H1 (cell line): ENCODE data around the gene PHKA1. TPM values are rescaled to one million over a fixed set of nuclear protein-coding genes. Genes with fewer than 3 reads are reported as not detected.

Source experiments
- CHD2 ChIP-seq: IDR thresholded peaks from 2 replicates; pipeline ENCODE4 v1.6.1; 2012; ENCODE audit warnings: low read length, improper control_type of control experiment
- POLR2AphosphoS5 ChIP-seq: IDR thresholded peaks from 2 replicates; pipeline ENCODE4 v1.6.1; 2011; ENCODE audit warnings: low read depth, low read length
- TAF7 ChIP-seq: optimal IDR thresholded peaks from 2 replicates; pipeline ENCODE3; 2011; ENCODE audit warnings: low read depth, mild to moderate bottlenecking, inconsistent platforms, low read length, moderate library complexity, borderline replicate concordance
- polyA plus RNA-seq, 7 experiments: library from polyadenylated mRNA; depleted of rRNA in 3 of 7; stranded (reverse) in 5 of 7; unstranded in 2 of 7; fragments of >200 nt in 5 of 7; fragments of 200-250 nt in 2 of 7; gene quantifications; 1 replicate in 5 of 7; 2 replicates in 1 of 7; 4 replicates in 1 of 7; pipeline versions ENCODE4 v1.2.1 to v1.2.3, GENCODE V29; 2011 to 2013; ENCODE audit warnings: missing spikeins in 2 of 7, mixed read lengths in 2 of 7
- total RNA-seq: library from RNA; stranded (reverse); fragmentation: NEBNext Ultra II Directional; extraction: Animal tissue kit (Norgen Biotek cat#: 25700); gene quantifications from 2 replicates; pipeline ENCODE4 v1.2.1, GENCODE V29; 2021
- TF ChIP-seq, protein P1 (sequence below): fragments of 300-600 bp; sonication (generic); IDR thresholded peaks from 2 replicates; pipeline ENCODE4 v1.7.1; 2012; ENCODE audit warnings: low read length, moderate library complexity, mild to moderate bottlenecking, inconsistent platforms; ENCODE audit not compliant: insufficient replicate concordance

The PHKA1 gene
- total and polyA plus RNA-seq, 2 of the 8 experiments (the other 6 are each of a cell fraction or from before 2014, with no cell fraction given) = 4.2 to 7.2 TPM

DNA sequence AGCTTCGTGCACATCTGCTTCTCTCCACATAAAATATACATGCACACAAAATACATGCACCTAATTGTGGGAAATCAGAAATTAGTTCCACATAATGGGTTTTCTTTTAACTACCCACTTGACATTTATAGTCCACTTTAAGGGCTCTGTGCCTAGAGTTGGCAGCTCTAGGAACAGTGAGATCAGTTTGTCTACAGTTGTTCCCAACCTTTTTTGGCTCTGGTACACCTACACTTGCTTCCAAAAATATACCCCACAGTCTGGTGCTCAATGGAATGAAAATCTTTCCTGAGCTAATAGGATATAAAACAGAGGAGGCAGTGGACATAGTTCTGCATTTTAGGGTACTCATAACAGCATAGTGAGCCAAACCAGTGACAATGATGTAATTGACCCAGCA is 177.6 kb downstream of the PHKA1 start (continued):
- TF ChIP-seq, protein P1, sequence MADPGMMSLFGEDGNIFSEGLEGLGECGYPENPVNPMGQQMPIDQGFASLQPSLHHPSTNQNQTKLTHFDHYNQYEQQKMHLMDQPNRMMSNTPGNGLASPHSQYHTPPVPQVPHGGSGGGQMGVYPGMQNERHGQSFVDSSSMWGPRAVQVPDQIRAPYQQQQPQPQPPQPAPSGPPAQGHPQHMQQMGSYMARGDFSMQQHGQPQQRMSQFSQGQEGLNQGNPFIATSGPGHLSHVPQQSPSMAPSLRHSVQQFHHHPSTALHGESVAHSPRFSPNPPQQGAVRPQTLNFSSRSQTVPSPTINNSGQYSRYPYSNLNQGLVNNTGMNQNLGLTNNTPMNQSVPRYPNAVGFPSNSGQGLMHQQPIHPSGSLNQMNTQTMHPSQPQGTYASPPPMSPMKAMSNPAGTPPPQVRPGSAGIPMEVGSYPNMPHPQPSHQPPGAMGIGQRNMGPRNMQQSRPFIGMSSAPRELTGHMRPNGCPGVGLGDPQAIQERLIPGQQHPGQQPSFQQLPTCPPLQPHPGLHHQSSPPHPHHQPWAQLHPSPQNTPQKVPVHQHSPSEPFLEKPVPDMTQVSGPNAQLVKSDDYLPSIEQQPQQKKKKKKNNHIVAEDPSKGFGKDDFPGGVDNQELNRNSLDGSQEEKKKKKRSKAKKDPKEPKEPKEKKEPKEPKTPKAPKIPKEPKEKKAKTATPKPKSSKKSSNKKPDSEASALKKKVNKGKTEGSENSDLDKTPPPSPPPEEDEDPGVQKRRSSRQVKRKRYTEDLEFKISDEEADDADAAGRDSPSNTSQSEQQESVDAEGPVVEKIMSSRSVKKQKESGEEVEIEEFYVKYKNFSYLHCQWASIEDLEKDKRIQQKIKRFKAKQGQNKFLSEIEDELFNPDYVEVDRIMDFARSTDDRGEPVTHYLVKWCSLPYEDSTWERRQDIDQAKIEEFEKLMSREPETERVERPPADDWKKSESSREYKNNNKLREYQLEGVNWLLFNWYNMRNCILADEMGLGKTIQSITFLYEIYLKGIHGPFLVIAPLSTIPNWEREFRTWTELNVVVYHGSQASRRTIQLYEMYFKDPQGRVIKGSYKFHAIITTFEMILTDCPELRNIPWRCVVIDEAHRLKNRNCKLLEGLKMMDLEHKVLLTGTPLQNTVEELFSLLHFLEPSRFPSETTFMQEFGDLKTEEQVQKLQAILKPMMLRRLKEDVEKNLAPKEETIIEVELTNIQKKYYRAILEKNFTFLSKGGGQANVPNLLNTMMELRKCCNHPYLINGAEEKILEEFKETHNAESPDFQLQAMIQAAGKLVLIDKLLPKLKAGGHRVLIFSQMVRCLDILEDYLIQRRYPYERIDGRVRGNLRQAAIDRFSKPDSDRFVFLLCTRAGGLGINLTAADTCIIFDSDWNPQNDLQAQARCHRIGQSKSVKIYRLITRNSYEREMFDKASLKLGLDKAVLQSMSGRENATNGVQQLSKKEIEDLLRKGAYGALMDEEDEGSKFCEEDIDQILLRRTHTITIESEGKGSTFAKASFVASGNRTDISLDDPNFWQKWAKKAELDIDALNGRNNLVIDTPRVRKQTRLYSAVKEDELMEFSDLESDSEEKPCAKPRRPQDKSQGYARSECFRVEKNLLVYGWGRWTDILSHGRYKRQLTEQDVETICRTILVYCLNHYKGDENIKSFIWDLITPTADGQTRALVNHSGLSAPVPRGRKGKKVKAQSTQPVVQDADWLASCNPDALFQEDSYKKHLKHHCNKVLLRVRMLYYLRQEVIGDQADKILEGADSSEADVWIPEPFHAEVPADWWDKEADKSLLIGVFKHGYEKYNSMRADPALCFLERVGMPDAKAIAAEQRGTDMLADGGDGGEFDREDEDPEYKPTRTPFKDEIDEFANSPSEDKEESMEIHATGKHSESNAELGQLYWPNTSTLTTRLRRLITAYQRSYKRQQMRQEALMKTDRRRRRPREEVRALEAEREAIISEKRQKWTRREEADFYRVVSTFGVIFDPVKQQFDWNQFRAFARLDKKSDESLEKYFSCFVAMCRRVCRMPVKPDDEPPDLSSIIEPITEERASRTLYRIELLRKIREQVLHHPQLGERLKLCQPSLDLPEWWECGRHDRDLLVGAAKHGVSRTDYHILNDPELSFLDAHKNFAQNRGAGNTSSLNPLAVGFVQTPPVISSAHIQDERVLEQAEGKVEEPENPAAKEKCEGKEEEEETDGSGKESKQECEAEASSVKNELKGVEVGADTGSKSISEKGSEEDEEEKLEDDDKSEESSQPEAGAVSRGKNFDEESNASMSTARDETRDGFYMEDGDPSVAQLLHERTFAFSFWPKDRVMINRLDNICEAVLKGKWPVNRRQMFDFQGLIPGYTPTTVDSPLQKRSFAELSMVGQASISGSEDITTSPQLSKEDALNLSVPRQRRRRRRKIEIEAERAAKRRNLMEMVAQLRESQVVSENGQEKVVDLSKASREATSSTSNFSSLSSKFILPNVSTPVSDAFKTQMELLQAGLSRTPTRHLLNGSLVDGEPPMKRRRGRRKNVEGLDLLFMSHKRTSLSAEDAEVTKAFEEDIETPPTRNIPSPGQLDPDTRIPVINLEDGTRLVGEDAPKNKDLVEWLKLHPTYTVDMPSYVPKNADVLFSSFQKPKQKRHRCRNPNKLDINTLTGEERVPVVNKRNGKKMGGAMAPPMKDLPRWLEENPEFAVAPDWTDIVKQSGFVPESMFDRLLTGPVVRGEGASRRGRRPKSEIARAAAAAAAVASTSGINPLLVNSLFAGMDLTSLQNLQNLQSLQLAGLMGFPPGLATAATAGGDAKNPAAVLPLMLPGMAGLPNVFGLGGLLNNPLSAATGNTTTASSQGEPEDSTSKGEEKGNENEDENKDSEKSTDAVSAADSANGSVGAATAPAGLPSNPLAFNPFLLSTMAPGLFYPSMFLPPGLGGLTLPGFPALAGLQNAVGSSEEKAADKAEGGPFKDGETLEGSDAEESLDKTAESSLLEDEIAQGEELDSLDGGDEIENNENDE = no peak
- TF ChIP-seq POLR2AphosphoS5 (no peak), TAF7 (no peak), CHD2 (no peak)
